Mucosa of rectum (tissue), 2 donors: ENCODE measurements around the gene XPNPEP1.
"Not testable (repeated sequence)": the region's sequence is repeated elsewhere in the genome, so short reads cannot be mapped to it uniquely, and the experiment has no call there.

Experiments
- H3K27ac ChIP-seq, 2 donors: one replicate each; pipeline ENCODE4 v1.7.0; 2013; ENCODE audit warnings: inconsistent platforms in 2 of 2, low read depth in 2 of 2, low read length in 2 of 2
- H3K27me3 ChIP-seq, 2 donors: one replicate each; pipeline ENCODE4 v1.7.0; 2013; ENCODE audit warnings: low read length in 2 of 2; ENCODE audit not compliant: control insufficient read depth in 2 of 2, insufficient read depth in 2 of 2
- H3K36me3 ChIP-seq, 2 donors: one replicate each; pipeline ENCODE4 v1.7.0; 2013; ENCODE audit warnings: low read length in 2 of 2; ENCODE audit not compliant: control insufficient read depth in 2 of 2, insufficient read depth in 2 of 2
- H3K4me1 ChIP-seq, 2 donors: one replicate each; pipeline ENCODE4 v1.7.0; 2013; ENCODE audit warnings: low read length in 2 of 2, mild to moderate bottlenecking in 1 of 2; ENCODE audit not compliant: control insufficient read depth in 2 of 2, insufficient read depth in 2 of 2
- H3K4me3 ChIP-seq, 2 donors: one replicate each; pipeline ENCODE4 v1.7.0; 2013; ENCODE audit warnings: low read length in 2 of 2
- H3K9ac ChIP-seq, 2 donors: one replicate each; pipeline ENCODE4 v1.7.0; 2013; ENCODE audit warnings: low read length in 2 of 2, low read depth in 1 of 2, mild to moderate bottlenecking in 1 of 2
- H3K9me3 ChIP-seq, 2 donors: one replicate each; pipeline ENCODE4 v1.7.0; 2013; ENCODE audit warnings: low read length in 2 of 2; ENCODE audit not compliant: control insufficient read depth in 2 of 2
- donor health status: healthy.
- donor health status: Normal muscosa, but diverticular disease.

Gene XPNPEP1

DNA sequence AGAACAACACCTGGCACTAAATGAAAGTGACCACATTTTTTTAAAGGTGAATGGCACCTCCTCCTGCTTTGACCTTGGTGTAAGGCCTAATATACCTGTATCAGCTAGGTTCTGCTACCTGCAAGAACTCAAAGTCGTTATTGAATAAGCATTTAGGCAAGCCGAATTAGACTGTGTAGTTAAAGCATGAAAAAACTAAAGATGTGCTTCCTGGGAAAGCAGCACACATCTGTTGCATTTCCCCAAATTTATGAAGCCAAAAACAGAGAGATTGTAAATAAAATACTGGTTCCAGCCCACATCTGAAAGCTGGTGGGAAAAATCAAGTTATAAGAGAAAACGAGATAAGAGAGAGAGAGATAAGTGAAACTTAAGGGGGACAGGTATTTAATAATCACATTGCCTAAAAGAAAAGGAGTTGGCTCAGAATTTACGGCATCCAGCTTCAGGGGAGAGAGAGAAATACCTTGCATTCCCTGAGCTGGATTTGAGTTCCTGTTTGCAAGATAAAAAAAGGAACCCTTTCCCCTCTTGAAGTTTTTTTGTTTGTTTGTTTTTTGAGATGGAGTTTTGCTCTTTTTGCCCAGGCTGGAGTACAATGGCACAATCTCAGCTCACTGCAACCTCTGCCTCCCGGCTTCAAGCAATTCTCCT, 1.8 kb upstream of the XPNPEP1 start:
- Histone ChIP-seq H3K4me1 (peaks cover 13 to 18% of the 10 kb centered on the region in 2 donors), H3K9me3 (no peaks in the 10 kb centered on the region), H3K4me3 (no peak overlapping the region), H3K27ac (no peak overlapping the region), H3K36me3 (no peaks in the 10 kb centered on the region), H3K9ac (no peak overlapping the region), H3K27me3 (no peaks in the 10 kb centered on the region)

GRCh38 chr10:109924087-109924486, 776 bp upstream of the XPNPEP1 start:
- no peaks in the 10 kb centered on the region for H3K36me3 ChIP-seq
- no peaks in the 10 kb centered on the region for H3K27me3 ChIP-seq
- H3K27ac ChIP-seq = peak overlapping the region in 1 of 2 donors; percentile 94
- peak overlapping the region in 1 of 2 donors; percentile 80 for H3K4me3 ChIP-seq
- H3K4me1 ChIP-seq = peaks cover 13 to 18% of the 10 kb centered on the region in 2 donors
- no peak overlapping the region for H3K9ac ChIP-seq
- no peaks in the 10 kb centered on the region for H3K9me3 ChIP-seq

- peak overlapping the region; percentile 89 to 94 for H3K27ac ChIP-seq
- no peaks in the 10 kb centered on the region for H3K9me3 ChIP-seq
- H3K4me1 ChIP-seq = peaks cover 13 to 20% of the 10 kb centered on the region in 2 donors
- no peaks in the 10 kb centered on the region for H3K36me3 ChIP-seq
- H3K4me3 ChIP-seq = peak overlapping the region; percentile 77 to 80
- no peaks in the 10 kb centered on the region for H3K27me3 ChIP-seq
- H3K9ac ChIP-seq = peak overlapping the region; percentile 87 to 94
Measured at GRCh38 chr10:109922358-109922975, 844 bp downstream of the XPNPEP1 start.

- no peak overlapping the region for H3K9ac ChIP-seq
- no peak overlapping the region for H3K27ac ChIP-seq
- no peak overlapping the region for H3K4me3 ChIP-seq
- H3K9me3 ChIP-seq = no peaks in the 10 kb centered on the region
- peaks cover 28 to 35% of the 10 kb centered on the region in 2 donors for H3K4me1 ChIP-seq
- no peaks in the 10 kb centered on the region for H3K36me3 ChIP-seq
- no peaks in the 10 kb centered on the region for H3K27me3 ChIP-seq
Measured at GRCh38 chr10:109920016-109920415, 3.3 kb downstream of the XPNPEP1 start.

DNA sequence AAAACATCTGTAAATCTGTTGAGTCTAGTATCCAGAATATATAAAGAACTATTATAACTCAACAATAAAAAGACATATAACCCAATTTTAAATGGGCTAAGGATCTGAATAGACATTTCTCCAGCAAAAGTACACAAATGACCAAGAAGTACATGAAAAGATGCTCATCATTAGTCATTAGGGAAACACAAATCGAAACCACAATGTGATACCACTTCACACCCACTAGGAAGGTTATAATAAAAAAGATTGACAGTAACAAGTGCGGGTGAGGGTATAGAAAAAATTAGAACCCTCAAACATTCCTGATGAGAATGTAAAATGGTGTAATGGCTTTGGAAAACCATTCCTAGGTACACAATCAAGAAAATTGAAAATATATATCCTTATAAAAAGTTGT, 4.1 kb downstream of the XPNPEP1 start:
- H3K27me3 ChIP-seq = no peaks in the 10 kb centered on the region
- H3K9me3 ChIP-seq = no peaks in the 10 kb centered on the region
- no peak overlapping the region for H3K9ac ChIP-seq
- peaks cover 33 to 39% of the 10 kb centered on the region in 2 donors for H3K4me1 ChIP-seq
- H3K27ac ChIP-seq = no peak overlapping the region
- H3K36me3 ChIP-seq = no peaks in the 10 kb centered on the region
- no peak overlapping the region for H3K4me3 ChIP-seq

DNA sequence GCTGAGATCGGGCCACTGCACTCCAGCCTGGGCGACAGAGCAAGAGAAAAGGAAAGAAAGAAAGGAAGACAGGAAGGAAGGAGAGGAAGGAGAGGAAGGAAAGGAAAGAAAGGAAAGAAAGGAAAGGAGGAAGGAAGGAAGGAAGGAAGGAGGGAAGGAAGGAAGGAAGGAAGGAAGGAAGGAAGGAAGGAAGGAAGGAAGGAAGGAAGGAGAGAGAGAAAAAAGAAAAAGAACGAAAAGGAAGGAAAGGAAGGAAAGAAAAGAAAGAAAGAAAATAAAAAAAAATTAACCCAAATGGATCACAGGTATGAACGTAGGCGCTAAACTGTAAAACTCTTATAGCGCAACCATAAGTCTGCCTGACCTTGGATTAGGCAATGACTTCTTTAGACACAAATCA, 4.6 kb downstream of the XPNPEP1 start:
- H3K9me3 ChIP-seq, H3K27me3 ChIP-seq, H3K27ac ChIP-seq, H3K9ac ChIP-seq, H3K36me3 ChIP-seq, H3K4me3 ChIP-seq: not testable (repeated sequence)
- peaks cover 35 to 36% of the 10 kb centered on the region in 2 donors for H3K4me1 ChIP-seq

DNA sequence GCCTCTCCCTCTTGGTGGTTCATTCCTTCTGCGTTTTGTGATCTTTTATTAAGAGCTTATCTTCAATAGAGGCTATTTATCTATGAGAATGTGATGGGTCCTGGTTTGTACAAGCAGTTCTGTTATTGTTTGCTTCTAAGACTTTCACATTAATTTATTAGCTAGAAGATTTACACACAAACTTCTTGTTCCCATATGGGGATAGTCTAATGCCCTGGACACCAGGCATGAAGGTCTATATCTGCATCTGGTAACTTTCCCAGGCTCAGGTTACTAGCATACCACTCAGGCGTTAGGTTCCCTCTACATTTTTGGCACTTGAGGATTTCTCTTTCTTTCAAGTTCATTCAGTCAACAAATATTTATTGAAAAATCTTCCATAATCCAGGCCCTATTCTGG, 7.7 kb downstream of the XPNPEP1 start:
- H3K9ac ChIP-seq = peak overlapping the region in 1 of 2 donors; percentile 46
- peak overlapping the region; percentile 81 to 82 for H3K27ac ChIP-seq
- H3K36me3 ChIP-seq = no peaks in the 10 kb centered on the region
- H3K4me1 ChIP-seq = peaks cover 28 to 39% of the 10 kb centered on the region in 2 donors
- H3K9me3 ChIP-seq = no peaks in the 10 kb centered on the region
- H3K27me3 ChIP-seq = no peaks in the 10 kb centered on the region
- peak overlapping the region in 1 of 2 donors; percentile 17 for H3K4me3 ChIP-seq

DNA sequence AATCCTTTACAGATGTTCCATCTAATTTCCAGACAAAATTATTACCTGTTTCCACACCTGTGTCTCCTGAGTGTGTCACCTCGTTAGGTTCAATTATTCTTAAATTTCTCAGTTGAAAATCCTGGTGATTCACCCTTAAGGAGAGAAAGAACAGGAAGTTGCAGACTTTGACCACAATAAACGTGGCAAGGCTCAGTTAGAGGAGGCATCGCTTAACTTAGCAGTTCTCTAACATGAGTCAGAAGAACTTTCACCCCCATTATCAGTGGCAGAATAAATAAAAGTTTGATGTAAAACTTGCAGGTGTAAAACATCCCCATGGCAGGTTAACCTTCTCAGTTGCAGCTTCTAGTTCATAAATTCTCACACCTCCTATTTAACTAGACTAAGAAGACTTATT, 8.3 kb downstream of the XPNPEP1 start:
- Histone ChIP-seq H3K27ac (peak overlapping the region; percentile 81 to 82), H3K9ac (peak overlapping the region in 1 of 2 donors; percentile 46), H3K4me3 (peak overlapping the region; percentile 5 to 17)

DNA sequence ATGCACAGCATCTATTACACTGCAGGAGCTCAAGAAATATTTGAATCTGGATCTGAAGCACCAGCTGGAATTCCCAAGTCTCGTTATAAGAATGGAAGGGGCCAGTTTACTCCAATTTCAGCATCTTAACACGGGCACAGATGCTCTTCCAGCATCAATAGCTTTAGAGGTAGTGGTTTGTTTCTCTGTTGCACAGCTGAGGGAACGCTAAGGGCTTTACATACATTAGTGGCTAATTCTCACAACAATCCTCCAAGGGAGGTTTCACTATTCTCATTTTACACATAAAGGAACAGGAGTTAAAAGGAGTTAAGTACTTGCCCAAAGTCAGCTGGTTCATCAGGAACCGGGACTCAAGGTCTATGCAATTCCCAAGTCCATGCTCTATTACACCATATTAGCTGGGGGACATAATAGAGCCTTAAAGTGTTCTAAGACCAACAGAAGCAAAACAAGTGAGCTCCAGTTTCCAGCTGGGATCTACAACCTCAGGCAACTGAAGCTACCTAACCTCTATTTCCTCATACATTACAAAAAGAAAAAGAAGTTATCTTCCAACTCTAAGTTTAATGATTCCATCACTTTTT, 9.9 kb downstream of the XPNPEP1 start:
- Histone ChIP-seq H3K27me3 (no peaks in the 10 kb centered on the region), H3K27ac (peak overlapping the region; percentile 52 to 70), H3K9me3 (no peaks in the 10 kb centered on the region), H3K4me1 (peaks cover 28 to 39% of the 10 kb centered on the region in 2 donors), H3K9ac (no peak overlapping the region), H3K4me3 (no peak overlapping the region), H3K36me3 (no peaks in the 10 kb centered on the region)

More for the DNA sequence above, 8.3 kb downstream of the XPNPEP1 start:
- H3K27me3 ChIP-seq = no peaks in the 10 kb centered on the region
- H3K4me1 ChIP-seq = peaks cover 28 to 39% of the 10 kb centered on the region in 2 donors
- H3K36me3 ChIP-seq = no peaks in the 10 kb centered on the region
- H3K9me3 ChIP-seq = no peaks in the 10 kb centered on the region
